HEK293 (cell line): ENCODE measurements around the gene RAMP3.

Experiments used
- CTCF ChIA-PET: fragments of 350-600 bp; formaldehyde crosslinking; extraction: SDS; loops from one replicate; lab custom pipeline; 2021; ENCODE audit warnings: antibody characterized with exemption; lab: Yijun Ruan, JAX
- POLR2A ChIA-PET: fragments of 300-600 bp; formaldehyde crosslinking; extraction: SDS; loops from one replicate; lab custom pipeline; 2020; ENCODE audit warnings: antibody characterized with exemption, inconsistent platforms; lab: Yijun Ruan, JAX
- H3K27ac ChIP-seq: fragments of 200-500 bp; sonication (Bioruptor generic); 2 replicates; pipeline ENCODE4 v1.5.1; 2014; ENCODE audit warnings: low read depth, low read length, control low read depth, inconsistent platforms; ENCODE audit errors: extremely low read depth
- H3K36me3 ChIP-seq, 2 experiments: fragments of 200-500 bp in 1 of 2; sonication (Bioruptor generic) in 1 of 2; 1 replicate in 1 of 2; 2 replicates in 1 of 2; pipeline ENCODE4 v1.5.1; 2014 to 2017; ENCODE audit warnings: inconsistent platforms in 2 of 2, low read length in 2 of 2; ENCODE audit not compliant: control insufficient read depth in 2 of 2, insufficient read depth in 1 of 2
- H3K4me1 ChIP-seq: fragments of 200-500 bp; sonication (Bioruptor generic); 2 replicates; pipeline ENCODE4 v1.5.1; 2014; ENCODE audit warnings: mild to moderate bottlenecking, low read length, inconsistent platforms; ENCODE audit not compliant: control insufficient read depth, insufficient read depth
- H3K4me3 ChIP-seq: 2 replicates; pipeline ENCODE4 v1.5.1; 2011; ENCODE audit warnings: low read depth, mild to moderate bottlenecking, control low read depth, low read length, moderate library complexity
- H3K9me3 ChIP-seq: fragments of 200-500 bp; sonication (Bioruptor generic); 2 replicates; pipeline ENCODE4 v1.5.1; 2014; ENCODE audit warnings: low read depth, low read length, inconsistent platforms; ENCODE audit not compliant: control insufficient read depth, insufficient read depth
- OSR2 ChIP-seq: fragments of 450-650 bp; formaldehyde crosslinking; IDR thresholded peaks from 2 replicates; pipeline ENCODE4 v1.5.1; 2016; ENCODE audit warnings: missing biosample characterization, missing genetic modification characterization
- PRDM1 ChIP-seq: fragments of 450-650 bp; formaldehyde crosslinking; IDR thresholded peaks from 2 replicates; pipeline ENCODE4; 2016; ENCODE audit warnings: missing biosample characterization, missing genetic modification characterization
- ZBTB17 ChIP-seq: fragments of 450-650 bp; formaldehyde crosslinking; IDR thresholded peaks from 2 replicates; pipeline ENCODE4 v1.5.1; 2016; ENCODE audit warnings: missing biosample characterization, missing genetic modification characterization
- ZBTB20 ChIP-seq: fragments of 450-650 bp; formaldehyde crosslinking; IDR thresholded peaks from 2 replicates; pipeline ENCODE4 v1.5.1; 2016; ENCODE audit warnings: missing biosample characterization, missing genetic modification characterization
- ZFP37 ChIP-seq: fragments of 450-650 bp; formaldehyde crosslinking; IDR thresholded peaks from 2 replicates; pipeline ENCODE4 v1.5.1; 2016; ENCODE audit warnings: missing biosample characterization, missing genetic modification characterization
- ZFP41 ChIP-seq: fragments of 450-650 bp; formaldehyde crosslinking; IDR thresholded peaks from 2 replicates; pipeline ENCODE4 v1.5.1; 2016; ENCODE audit warnings: missing biosample characterization, missing genetic modification characterization, borderline replicate concordance
- ZNF10 ChIP-seq: fragments of 450-650 bp; formaldehyde crosslinking; IDR thresholded peaks from 2 replicates; pipeline ENCODE4 v1.5.1; 2017; ENCODE audit warnings: missing biosample characterization, missing genetic modification characterization
- ZNF16 ChIP-seq: fragments of 450-650 bp; formaldehyde crosslinking; IDR thresholded peaks from 2 replicates; pipeline ENCODE4 v1.5.1; 2016; ENCODE audit warnings: low read depth, missing biosample characterization, missing genetic modification characterization
- ZNF221 ChIP-seq: fragments of 450-650 bp; formaldehyde crosslinking; IDR thresholded peaks from 2 replicates; pipeline ENCODE4 v1.5.1; 2017; ENCODE audit warnings: missing biosample characterization, missing genetic modification characterization, borderline replicate concordance
- ZNF239 ChIP-seq: fragments of 450-650 bp; formaldehyde crosslinking; IDR thresholded peaks from 2 replicates; pipeline ENCODE4 v1.5.1; 2016; ENCODE audit warnings: missing biosample characterization, missing genetic modification characterization
- ZNF354C ChIP-seq: fragments of 450-650 bp; formaldehyde crosslinking; IDR thresholded peaks from 2 replicates; pipeline ENCODE4 v1.5.1; 2016; ENCODE audit warnings: missing biosample characterization, missing genetic modification characterization, low read depth, borderline replicate concordance
- ZNF521 ChIP-seq: fragments of 450-650 bp; formaldehyde crosslinking; IDR thresholded peaks from 2 replicates; pipeline ENCODE4 v1.5.1; 2017; ENCODE audit warnings: missing biosample characterization, mild to moderate bottlenecking, missing genetic modification characterization
- ZNF529 ChIP-seq: fragments of 450-650 bp; formaldehyde crosslinking; IDR thresholded peaks from 2 replicates; pipeline ENCODE4 v1.5.1; 2017; ENCODE audit warnings: missing genetic modification characterization, missing biosample characterization; ENCODE audit not compliant: insufficient replicate concordance
- ZNF629 ChIP-seq: fragments of 450-650 bp; formaldehyde crosslinking; IDR thresholded peaks from 2 replicates; pipeline ENCODE4 v1.5.1; 2017; ENCODE audit warnings: missing biosample characterization, missing genetic modification characterization
- ZNF677 ChIP-seq: fragments of 450-650 bp; IDR thresholded peaks from 2 replicates; pipeline ENCODE4 v1.5.0; 2018; ENCODE audit warnings: missing biosample characterization, mild to moderate bottlenecking, missing genetic modification characterization, moderate library complexity
- ZNF701 ChIP-seq: fragments of 450-650 bp; formaldehyde crosslinking; IDR thresholded peaks from 2 replicates; pipeline ENCODE4 v1.5.1; 2016; ENCODE audit warnings: missing biosample characterization, missing genetic modification characterization
- ZNF792 ChIP-seq: fragments of 450-650 bp; formaldehyde crosslinking; IDR thresholded peaks from 2 replicates; pipeline ENCODE4 v1.5.1; 2016; ENCODE audit warnings: missing biosample characterization, missing genetic modification characterization
- ZNF837 ChIP-seq: fragments of 450-650 bp; formaldehyde crosslinking; IDR thresholded peaks from 2 replicates; pipeline ENCODE4 v1.5.1; 2016; ENCODE audit warnings: missing biosample characterization, missing genetic modification characterization
- ZSCAN18 ChIP-seq: fragments of 450-650 bp; formaldehyde crosslinking; IDR thresholded peaks from 2 replicates; pipeline ENCODE4 v1.5.1; 2016; ENCODE audit warnings: missing biosample characterization, missing genetic modification characterization
- TF ChIP-seq, protein P1 (sequence below): fragments of 450-650 bp; formaldehyde crosslinking; IDR thresholded peaks from 2 replicates; pipeline ENCODE4 v1.5.1; 2016; ENCODE audit warnings: missing biosample characterization, missing genetic modification characterization
- TF ChIP-seq, protein P2 (sequence below): fragments of 450-650 bp; formaldehyde crosslinking; IDR thresholded peaks from 2 replicates; pipeline ENCODE4 v1.5.1; 2016; ENCODE audit warnings: missing biosample characterization, missing genetic modification characterization, low read depth
- TF ChIP-seq, protein P3 (sequence below): fragments of 450-650 bp; formaldehyde crosslinking; IDR thresholded peaks from 2 replicates; pipeline ENCODE4 v1.5.1; 2016; ENCODE audit warnings: missing biosample characterization, missing genetic modification characterization
- TF ChIP-seq, protein P4 (sequence below): fragments of 450-650 bp; formaldehyde crosslinking; IDR thresholded peaks from 2 replicates; pipeline ENCODE4 v1.5.1; 2017; ENCODE audit warnings: missing biosample characterization, missing genetic modification characterization

The RAMP3 gene

GRCh38 chr7:45160417-45160881, 2.9 kb downstream of the RAMP3 start:
- no peak overlapping the region for H3K27ac ChIP-seq
- H3K36me3 ChIP-seq = no peaks in the 10 kb centered on the region
- no peak overlapping the region for H3K4me3 ChIP-seq
- H3K4me1 ChIP-seq = no peaks in the 10 kb centered on the region
- no peaks in the 10 kb centered on the region for H3K9me3 ChIP-seq
- POLR2A ChIA-PET = no interaction called here
- CTCF ChIA-PET = interaction anchor here (0.8 kb wide), 1 partner anchor 123 kb away, joined by 3 read pairs; no protein-coding TSS in a partner anchor
- TF ChIP-seq ZFP37 (no peak), ZBTB17 (tag by site-specific recombination) (no peak), ZNF529 (no peak), ZNF354C (tag by site-specific recombination) (no peak)
- TF ChIP-seq, protein P1, sequence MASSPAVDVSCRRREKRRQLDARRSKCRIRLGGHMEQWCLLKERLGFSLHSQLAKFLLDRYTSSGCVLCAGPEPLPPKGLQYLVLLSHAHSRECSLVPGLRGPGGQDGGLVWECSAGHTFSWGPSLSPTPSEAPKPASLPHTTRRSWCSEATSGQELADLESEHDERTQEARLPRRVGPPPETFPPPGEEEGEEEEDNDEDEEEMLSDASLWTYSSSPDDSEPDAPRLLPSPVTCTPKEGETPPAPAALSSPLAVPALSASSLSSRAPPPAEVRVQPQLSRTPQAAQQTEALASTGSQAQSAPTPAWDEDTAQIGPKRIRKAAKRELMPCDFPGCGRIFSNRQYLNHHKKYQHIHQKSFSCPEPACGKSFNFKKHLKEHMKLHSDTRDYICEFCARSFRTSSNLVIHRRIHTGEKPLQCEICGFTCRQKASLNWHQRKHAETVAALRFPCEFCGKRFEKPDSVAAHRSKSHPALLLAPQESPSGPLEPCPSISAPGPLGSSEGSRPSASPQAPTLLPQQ (tag by site-specific recombination) = no peak
- TF ChIP-seq, protein P2, sequence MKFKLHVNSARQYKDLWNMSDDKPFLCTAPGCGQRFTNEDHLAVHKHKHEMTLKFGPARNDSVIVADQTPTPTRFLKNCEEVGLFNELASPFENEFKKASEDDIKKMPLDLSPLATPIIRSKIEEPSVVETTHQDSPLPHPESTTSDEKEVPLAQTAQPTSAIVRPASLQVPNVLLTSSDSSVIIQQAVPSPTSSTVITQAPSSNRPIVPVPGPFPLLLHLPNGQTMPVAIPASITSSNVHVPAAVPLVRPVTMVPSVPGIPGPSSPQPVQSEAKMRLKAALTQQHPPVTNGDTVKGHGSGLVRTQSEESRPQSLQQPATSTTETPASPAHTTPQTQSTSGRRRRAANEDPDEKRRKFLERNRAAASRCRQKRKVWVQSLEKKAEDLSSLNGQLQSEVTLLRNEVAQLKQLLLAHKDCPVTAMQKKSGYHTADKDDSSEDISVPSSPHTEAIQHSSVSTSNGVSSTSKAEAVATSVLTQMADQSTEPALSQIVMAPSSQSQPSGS (tag by site-specific recombination) = no peak

DNA sequence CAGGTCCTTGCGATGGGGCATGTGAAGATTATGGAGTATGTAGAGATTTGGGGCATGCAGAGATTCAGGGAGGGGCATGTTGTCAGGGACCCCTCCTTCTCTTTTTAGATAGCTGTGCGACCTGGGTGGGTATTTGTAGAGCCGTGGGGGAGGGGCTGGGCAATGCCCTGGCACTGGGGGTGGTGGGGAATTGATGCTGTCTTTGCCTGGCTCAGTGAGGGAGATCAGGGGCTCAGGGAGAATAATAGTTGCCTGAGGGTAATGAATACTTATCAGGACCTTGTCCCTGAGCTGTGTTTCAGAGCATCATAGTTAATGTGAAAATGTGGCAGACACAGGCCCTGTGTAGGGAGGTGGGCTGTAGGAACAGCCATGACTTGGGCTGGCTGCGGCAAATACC, 3.5 kb downstream of the RAMP3 start:
- Histone ChIP-seq H3K4me3 (no peak overlapping the region), H3K27ac (no peak overlapping the region), H3K36me3 (no peaks in the 10 kb centered on the region), H3K9me3 (no peaks in the 10 kb centered on the region), H3K4me1 (no peaks in the 10 kb centered on the region)
- POLR2A ChIA-PET = no interaction called here
- CTCF ChIA-PET = interaction anchor here (0.8 kb wide), 1 partner anchor 122 kb away, joined by 3 read pairs; no protein-coding TSS in a partner anchor
- TF ChIP-seq, protein P3, sequence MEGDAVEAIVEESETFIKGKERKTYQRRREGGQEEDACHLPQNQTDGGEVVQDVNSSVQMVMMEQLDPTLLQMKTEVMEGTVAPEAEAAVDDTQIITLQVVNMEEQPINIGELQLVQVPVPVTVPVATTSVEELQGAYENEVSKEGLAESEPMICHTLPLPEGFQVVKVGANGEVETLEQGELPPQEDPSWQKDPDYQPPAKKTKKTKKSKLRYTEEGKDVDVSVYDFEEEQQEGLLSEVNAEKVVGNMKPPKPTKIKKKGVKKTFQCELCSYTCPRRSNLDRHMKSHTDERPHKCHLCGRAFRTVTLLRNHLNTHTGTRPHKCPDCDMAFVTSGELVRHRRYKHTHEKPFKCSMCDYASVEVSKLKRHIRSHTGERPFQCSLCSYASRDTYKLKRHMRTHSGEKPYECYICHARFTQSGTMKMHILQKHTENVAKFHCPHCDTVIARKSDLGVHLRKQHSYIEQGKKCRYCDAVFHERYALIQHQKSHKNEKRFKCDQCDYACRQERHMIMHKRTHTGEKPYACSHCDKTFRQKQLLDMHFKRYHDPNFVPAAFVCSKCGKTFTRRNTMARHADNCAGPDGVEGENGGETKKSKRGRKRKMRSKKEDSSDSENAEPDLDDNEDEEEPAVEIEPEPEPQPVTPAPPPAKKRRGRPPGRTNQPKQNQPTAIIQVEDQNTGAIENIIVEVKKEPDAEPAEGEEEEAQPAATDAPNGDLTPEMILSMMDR (tag by site-specific recombination) = no peak
- TF ChIP-seq ZNF837 (tag by site-specific recombination) (no peak), ZNF701 (tag by site-specific recombination) (no peak), ZBTB20 (tag by site-specific recombination) (no peak), ZNF239 (tag by site-specific recombination) (no peak), ZSCAN18 (no peak), ZNF521 (tag by site-specific recombination) (no peak)
- TF ChIP-seq, protein P4, sequence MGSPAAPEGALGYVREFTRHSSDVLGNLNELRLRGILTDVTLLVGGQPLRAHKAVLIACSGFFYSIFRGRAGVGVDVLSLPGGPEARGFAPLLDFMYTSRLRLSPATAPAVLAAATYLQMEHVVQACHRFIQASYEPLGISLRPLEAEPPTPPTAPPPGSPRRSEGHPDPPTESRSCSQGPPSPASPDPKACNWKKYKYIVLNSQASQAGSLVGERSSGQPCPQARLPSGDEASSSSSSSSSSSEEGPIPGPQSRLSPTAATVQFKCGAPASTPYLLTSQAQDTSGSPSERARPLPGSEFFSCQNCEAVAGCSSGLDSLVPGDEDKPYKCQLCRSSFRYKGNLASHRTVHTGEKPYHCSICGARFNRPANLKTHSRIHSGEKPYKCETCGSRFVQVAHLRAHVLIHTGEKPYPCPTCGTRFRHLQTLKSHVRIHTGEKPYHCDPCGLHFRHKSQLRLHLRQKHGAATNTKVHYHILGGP = no peak

DNA sequence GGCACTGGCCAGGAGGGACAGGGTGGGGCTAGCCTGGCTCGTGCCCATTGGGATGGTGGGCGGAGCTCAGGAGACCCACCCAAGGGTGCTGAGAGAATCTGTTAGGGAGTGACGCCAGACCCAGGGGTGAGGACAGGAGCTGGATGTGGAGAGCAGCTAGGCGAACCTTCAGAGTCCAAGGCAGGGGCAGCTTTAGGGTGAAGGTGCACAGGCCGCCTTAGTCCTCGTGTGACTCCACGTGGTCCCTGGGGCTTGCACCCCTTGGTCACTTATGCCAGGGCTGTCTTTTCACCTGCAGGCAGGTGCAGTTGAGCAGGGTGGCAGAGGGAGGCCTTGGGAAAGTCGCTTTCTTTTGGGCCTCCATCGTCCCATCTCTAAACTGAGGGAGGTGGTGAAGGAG, 4.3 kb downstream of the RAMP3 start:
- CTCF ChIA-PET = interaction anchor here (0.7 kb wide), 1 partner anchor 108 kb away, joined by 3 read pairs; no protein-coding TSS in a partner anchor
- H3K9me3 ChIP-seq = no peaks in the 10 kb centered on the region
- H3K27ac ChIP-seq = no peak overlapping the region
- POLR2A ChIA-PET = no interaction called here
- no peaks in the 10 kb centered on the region for H3K4me1 ChIP-seq
- no peaks in the 10 kb centered on the region for H3K36me3 ChIP-seq
- H3K4me3 ChIP-seq = no peak overlapping the region
- TF ChIP-seq PRDM1 (tag by site-specific recombination) (no peak), ZNF221 (tag by site-specific recombination) (no peak), OSR2 (tag by site-specific recombination) (no peak), ZNF10 (tag by site-specific recombination) (no peak), ZNF16 (tag by site-specific recombination) (no peak), ZNF677 (tag by site-specific recombination) (no peak), ZFP41 (tag by site-specific recombination) (no peak), ZNF792 (tag by site-specific recombination) (no peak), ZNF629 (tag by site-specific recombination) (no peak)
- TF ChIP-seq, protein P3 (tag by site-specific recombination) = no peak
